Aorta (tissue), 5 donors: ENCODE results near the gene PALLD. TPM values are rescaled to one million over a fixed set of nuclear protein-coding genes. Genes with fewer than 3 reads are reported as not detected.

Source experiments
- ATAC-seq: fragments of 200-7000 bp; cut with Tn5 transposase; one replicate; pipeline ENCODE4 v1.9.1; 2022; ENCODE audit warnings: moderate library complexity; ENCODE audit not compliant: low FRiP score
- DNase-seq, 2 donors: peaks; one replicate each; pipeline ENCODE4 v3.0.0-alpha.2; 2020
- H3K27ac ChIP-seq, 2 donors: one replicate each; pipeline ENCODE4 v1.5.1; 2013; ENCODE audit warnings: low read length in 2 of 2, mild to moderate bottlenecking in 2 of 2, moderate library complexity in 2 of 2, control low read depth in 1 of 2, inconsistent platforms in 1 of 2, low read depth in 1 of 2
- H3K27me3 ChIP-seq, 2 donors: one replicate each; pipeline ENCODE4 v1.6.1; 2013; ENCODE audit warnings: control low read depth in 1 of 2, low read length in 1 of 2, mild to moderate bottlenecking in 1 of 2, moderate library complexity in 1 of 2; ENCODE audit not compliant: insufficient read depth in 2 of 2, control insufficient read depth in 1 of 2
- H3K36me3 ChIP-seq, 2 donors: one replicate each; pipeline ENCODE4 v1.6.1; 2013; ENCODE audit warnings: control low read depth in 1 of 2, low read length in 1 of 2, mild to moderate bottlenecking in 1 of 2; ENCODE audit not compliant: insufficient read depth in 2 of 2, control insufficient read depth in 1 of 2
- H3K4me1 ChIP-seq, 2 donors: one replicate each; pipeline ENCODE4 v1.6.1; 2013; ENCODE audit warnings: low read length in 2 of 2, control low read depth in 1 of 2, mild to moderate bottlenecking in 1 of 2, moderate library complexity in 1 of 2; ENCODE audit not compliant: insufficient read depth in 2 of 2, control insufficient read depth in 1 of 2
- H3K4me3 ChIP-seq, 2 donors: one replicate each; pipeline ENCODE4 v1.5.1; 2013; ENCODE audit warnings: low read length in 2 of 2, control low read depth in 1 of 2, mild to moderate bottlenecking in 1 of 2
- H3K9me3 ChIP-seq: one replicate; pipeline ENCODE4 v1.6.1; 2013; ENCODE audit warnings: mild to moderate bottlenecking, low read length; ENCODE audit not compliant: control insufficient read depth
- WGBS, 2 donors: extraction: QIAGEN DNeasy Blood & Tissue Kit; methylation state at CpG; one replicate each; pipeline ENCODE4 v1.1.7; 2013; 5-methylcytosine and 5-hydroxymethylcytosine counted together
- intact Hi-C, 2 donors: fragments of 100-400 bp; cut with DNase I; formaldehyde crosslinking; loops; one replicate each; pipeline versions ENCODE4 v1.14.2 to v1.15.0; 2022
- polyA plus RNA-seq, 2 donors: library from polyadenylated mRNA; stranded (reverse); fragments of 200-250 nt; gene quantifications; one replicate each; pipeline ENCODE4 v1.2.3, GENCODE V29; 2013
- total RNA-seq, 2 donors: library from RNA; stranded (reverse); fragmentation: NEBNext Ultra II Directional; extraction: Animal tissue kit (Norgen Biotek cat#: 25700); gene quantifications; one replicate each; pipeline ENCODE4 v1.2.1, GENCODE V29; 2021
- donor health status: healthy with polysubstance abuse.
- donor health status: Bipolar disorder and iron deficiency.
- donor health status: DM: no; HTN: no; CAD: no.
- donor health status: DM: no; HTN: no; CAD: no.
- donor health status: DM: yes; HTN: yes; CAD: no.

The PALLD gene
- total and polyA plus RNA-seq, 4 donors: 253 to 626 (median 464) TPM

DNA sequence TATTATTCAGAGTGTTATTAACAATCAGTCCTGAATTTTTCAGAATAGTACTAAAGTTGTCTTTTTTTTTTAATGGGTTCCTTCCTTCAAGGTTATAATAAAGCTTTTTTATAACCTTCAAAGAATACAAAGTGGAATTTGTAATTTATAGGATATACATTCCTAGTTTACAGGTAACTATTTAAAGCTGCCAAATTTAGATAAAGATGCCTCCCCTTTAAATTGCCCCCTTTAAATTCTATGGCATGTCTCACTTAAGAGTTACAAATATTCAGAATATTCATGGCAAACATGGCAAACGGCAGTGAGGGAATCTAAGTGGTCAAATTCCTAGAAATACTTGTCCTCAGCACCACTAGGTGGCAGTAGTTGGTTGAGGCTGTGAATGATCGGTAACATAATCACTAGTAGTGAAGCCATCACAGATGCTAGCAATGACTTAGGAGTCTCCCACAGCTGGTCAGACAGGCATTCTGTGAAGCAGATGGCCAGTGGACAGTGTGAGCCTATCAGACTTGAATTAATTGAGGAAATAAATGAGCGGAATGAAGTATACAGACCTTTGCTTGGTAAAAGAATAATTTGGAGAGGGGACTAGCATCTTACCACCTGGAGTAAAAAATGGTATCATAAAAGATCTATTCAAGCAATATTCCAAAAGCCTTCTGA lies 426.8 kb downstream of the PALLD start:
- intact Hi-C loops: loop anchor here (5.0 to 10.0 kb wide), 4 partner anchors 211 to 561 kb away; no protein-coding TSS in a partner anchor
- Histone ChIP-seq H3K4me3 (no peak overlapping the region), H3K4me1 (no peaks in the 10 kb centered on the region), H3K27ac (no peak overlapping the region), H3K36me3 (peaks cover 5 to 14% of the 10 kb centered on the region in 2 donors), H3K27me3 (no peaks in the 10 kb centered on the region), H3K9me3 (no peaks in the 10 kb centered on the region)
- peak; percentile 70 for ATAC-seq
- WGBS, 2 donors: 20 to 26% methylated on average over 3 of the region's 3 CpGs
- DNase-seq: peak in 1 of 2 donors; percentile 45

DNA sequence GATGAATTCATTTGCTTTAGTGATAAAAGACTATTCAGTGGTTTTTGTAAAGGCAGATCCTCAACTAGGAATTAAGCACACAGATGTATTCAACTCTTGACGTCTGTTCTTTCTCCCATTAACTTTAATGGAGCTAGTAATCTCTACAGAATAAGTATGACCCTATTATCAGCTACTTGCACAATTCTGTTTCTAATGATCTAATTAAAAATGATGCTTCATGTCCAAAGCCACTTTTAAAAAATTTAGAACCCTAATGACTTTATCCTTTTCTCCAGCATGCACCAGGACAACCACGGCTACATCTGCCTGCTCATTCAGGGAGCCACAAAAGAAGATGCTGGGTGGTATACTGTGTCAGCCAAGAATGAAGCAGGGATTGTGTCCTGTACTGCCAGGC lies 427.8 kb downstream of the PALLD start:
- ATAC-seq (no peak), DNase-seq (no peak)
- H3K27me3 ChIP-seq: no peaks in the 10 kb centered on the region
- no peaks in the 10 kb centered on the region for H3K9me3 ChIP-seq
- no peak overlapping the region for H3K27ac ChIP-seq
- WGBS, 2 donors: 80 to 83% methylated on average over 2 of the region's 2 CpGs
- H3K4me3 ChIP-seq: no peak overlapping the region
- no peaks in the 10 kb centered on the region for H3K4me1 ChIP-seq
- intact Hi-C loops: loop anchor here (5.0 to 10.0 kb wide), 4 partner anchors 212 to 560 kb away; no protein-coding TSS in a partner anchor
- peaks cover 8 to 12% of the 10 kb centered on the region in 2 donors for H3K36me3 ChIP-seq

DNA sequence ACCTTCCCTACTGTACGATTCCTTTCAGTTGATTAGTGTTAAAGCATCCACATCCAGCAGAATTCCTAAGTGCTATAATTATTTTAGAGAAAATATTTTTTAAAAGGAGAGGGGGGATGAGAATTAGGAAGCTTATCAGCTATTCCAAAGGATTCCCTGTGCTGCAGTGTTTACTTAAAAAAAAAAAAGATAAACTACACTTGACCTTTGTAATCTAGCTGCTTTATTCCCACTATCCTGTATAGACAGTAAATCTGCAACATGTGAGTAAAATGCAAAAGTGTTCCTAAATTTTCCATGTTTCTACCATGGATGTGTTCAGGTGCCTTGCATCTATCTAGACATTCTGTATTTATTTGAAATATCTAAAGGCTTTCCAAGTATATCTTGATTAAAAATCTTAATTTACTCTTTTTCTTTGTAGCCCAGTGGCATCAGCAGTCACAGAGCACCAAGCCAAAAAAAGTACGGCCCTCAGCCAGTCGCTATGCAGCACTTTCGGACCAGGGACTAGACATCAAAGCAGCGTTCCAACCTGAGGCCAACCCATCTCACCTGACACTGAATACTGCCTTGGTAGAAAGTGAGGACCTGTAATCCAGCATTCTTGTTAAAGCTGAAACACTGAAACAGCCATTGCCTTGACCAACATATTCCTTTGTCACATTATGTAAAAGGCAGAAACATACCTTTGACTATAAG lies 429.1 kb downstream of the PALLD start:
- DNase-seq (no peak), ATAC-seq (no peak)
- no peaks in the 10 kb centered on the region for H3K27me3 ChIP-seq
- H3K4me3 ChIP-seq: no peak overlapping the region
- H3K36me3 ChIP-seq: peaks cover 8 to 14% of the 10 kb centered on the region in 2 donors
- no peaks in the 10 kb centered on the region for H3K4me1 ChIP-seq
- intact Hi-C loops: loop anchor here (10.0 kb wide), 2 partner anchors 411 to 559 kb away; no protein-coding TSS in a partner anchor
- whole genome bisulfite sequencing, 2 donors: 79 to 80% methylated on average over 5 of the region's 5 CpGs
- no peak overlapping the region for H3K27ac ChIP-seq
- no peaks in the 10 kb centered on the region for H3K9me3 ChIP-seq

DNA sequence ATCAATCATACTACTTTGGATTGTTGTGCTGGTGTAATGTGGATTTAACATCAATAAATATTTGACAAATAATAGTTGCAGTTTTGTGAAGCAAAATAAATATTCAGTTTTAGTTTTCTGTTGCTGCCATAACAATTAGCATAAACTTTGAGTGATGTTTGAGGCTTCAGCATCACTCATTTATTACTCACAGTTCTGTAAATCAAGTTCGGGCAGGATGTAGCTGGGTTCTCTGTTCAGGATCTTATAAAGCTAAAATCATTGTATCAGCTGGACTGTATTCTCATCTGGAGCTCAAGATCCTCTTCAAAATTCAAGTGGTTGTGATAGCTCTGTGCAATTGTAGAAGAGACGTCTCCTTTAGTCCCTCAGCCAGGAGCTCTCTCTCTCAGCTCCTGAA lies 431.5 kb downstream of the PALLD start:
- Histone ChIP-seq H3K9me3 (no peaks in the 10 kb centered on the region), H3K36me3 (peaks cover 8 to 12% of the 10 kb centered on the region in 2 donors), H3K27ac (no peak overlapping the region), H3K4me1 (no peaks in the 10 kb centered on the region), H3K4me3 (no peak overlapping the region), H3K27me3 (no peaks in the 10 kb centered on the region)
- no peak for DNase-seq
- intact Hi-C loops: loop anchor here (10.0 kb wide), 2 partner anchors 414 to 556 kb away; no protein-coding TSS in a partner anchor
- 86 to 88% methylated on average over 2 of the region's 2 CpGs for WGBS, 2 donors
- no peak for ATAC-seq

DNA sequence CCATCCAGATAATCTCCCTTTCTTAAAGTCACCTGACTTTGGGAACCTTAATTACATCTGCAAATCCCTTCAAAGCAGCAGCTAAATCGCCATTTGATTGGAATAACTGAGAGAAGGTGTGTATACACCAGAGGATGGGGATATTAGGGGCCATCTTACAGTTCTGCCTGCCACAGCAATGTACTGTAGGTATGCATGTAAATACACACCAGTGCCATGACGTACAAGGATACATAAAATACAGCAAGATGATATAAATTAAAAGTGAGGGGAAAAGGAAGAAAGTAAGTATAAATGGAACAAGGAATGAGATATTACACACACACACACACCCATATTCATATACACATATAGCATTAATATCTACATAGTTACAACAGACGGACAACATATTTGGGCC lies 432.0 kb downstream of the PALLD start:
- ATAC-seq: no peak
- H3K36me3 ChIP-seq: peaks cover 8 to 12% of the 10 kb centered on the region in 2 donors
- intact Hi-C loops: loop anchor here (10.0 kb wide), 2 partner anchors 414 to 556 kb away; no protein-coding TSS in a partner anchor

DNA sequence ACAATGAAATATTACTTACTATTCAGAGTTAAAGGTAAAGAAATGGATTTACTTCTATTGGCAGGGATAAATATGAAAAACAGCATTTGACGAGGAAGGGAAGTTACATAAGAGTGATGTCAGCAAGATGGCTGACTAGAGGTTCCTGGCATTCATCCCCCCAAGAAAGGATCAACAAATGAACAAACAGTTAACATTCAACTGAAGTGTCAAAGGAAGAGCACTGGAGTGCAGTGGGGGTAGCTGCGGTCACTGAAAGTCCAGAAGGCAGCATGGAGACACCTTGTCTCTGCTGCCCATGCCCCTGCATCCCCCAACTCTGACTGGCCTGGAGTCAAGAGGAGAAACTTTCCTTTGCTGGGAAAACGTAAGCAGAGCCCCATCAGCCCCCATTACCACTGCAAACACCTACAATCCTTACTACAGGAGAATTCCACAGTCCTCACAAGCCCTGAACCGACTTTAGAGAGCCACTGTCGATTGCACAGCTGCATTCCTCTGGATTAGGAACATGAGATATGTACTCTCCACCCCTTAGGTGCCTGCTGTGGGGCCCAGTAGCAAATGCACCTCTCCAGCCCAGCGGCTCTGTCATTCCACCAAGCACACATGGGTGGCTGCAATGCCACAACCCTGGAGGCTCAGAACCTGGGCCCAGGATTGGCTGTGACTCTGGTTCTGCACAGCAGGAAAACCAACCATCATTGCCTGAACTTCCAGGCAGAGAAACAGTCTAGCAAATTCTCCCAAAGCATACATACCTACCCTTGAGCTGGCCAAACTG lies 433.8 kb downstream of the PALLD start:
- peak; percentile 11 for ATAC-seq
- Histone ChIP-seq H3K4me3 (no peak overlapping the region), H3K4me1 (no peaks in the 10 kb centered on the region), H3K27me3 (no peaks in the 10 kb centered on the region), H3K27ac (no peak overlapping the region), H3K9me3 (peaks cover 1% of the 10 kb centered on the region), H3K36me3 (peaks cover 3 to 8% of the 10 kb centered on the region in 2 donors)
- 84 to 86% methylated on average over 6 of the region's 6 CpGs for WGBS, 2 donors
- no peak for DNase-seq
- intact Hi-C loops: no loop called here

More for the DNA sequence above, 432.0 kb downstream of the PALLD start:
- no peak overlapping the region for H3K4me3 ChIP-seq
- H3K27me3 ChIP-seq: no peaks in the 10 kb centered on the region
- H3K27ac ChIP-seq: no peak overlapping the region
- H3K9me3 ChIP-seq: no peaks in the 10 kb centered on the region
- 90 to 91% methylated on average over 3 of the region's 3 CpGs for WGBS, 2 donors
- DNase-seq: no peak
- H3K4me1 ChIP-seq: no peaks in the 10 kb centered on the region

DNA sequence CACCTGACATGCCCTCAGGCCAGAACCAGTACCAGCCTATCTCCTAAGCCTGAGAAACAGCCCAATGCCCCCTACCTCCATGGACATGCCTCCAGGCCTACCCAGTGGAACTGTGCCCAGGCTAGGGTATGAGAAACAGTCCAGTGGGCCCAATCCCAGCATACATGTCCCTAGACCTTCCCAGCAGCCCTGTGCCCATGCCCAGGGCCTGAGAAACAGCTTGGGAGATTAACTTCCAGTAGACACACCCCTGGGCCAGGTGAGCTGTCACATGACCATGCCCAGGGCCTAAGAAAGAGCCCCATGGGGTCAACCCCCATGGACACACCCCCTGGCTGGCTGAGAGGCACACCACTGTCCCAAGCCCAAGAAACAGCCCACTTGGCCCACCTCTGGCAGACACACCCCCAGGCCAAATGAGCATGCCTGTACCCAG lies 434.4 kb downstream of the PALLD start:
- DNase-seq (peak in 1 of 2 donors; percentile 32), ATAC-seq (peak; percentile 43)
- no peaks in the 10 kb centered on the region for H3K27me3 ChIP-seq
- peaks cover 3% of the 10 kb centered on the region for H3K9me3 ChIP-seq
- H3K4me1 ChIP-seq: no peaks in the 10 kb centered on the region
- intact Hi-C loops: no loop called here
- H3K27ac ChIP-seq: no peak overlapping the region
- no peak overlapping the region for H3K4me3 ChIP-seq
- H3K36me3 ChIP-seq: peaks cover 3 to 6% of the 10 kb centered on the region in 2 donors

DNA sequence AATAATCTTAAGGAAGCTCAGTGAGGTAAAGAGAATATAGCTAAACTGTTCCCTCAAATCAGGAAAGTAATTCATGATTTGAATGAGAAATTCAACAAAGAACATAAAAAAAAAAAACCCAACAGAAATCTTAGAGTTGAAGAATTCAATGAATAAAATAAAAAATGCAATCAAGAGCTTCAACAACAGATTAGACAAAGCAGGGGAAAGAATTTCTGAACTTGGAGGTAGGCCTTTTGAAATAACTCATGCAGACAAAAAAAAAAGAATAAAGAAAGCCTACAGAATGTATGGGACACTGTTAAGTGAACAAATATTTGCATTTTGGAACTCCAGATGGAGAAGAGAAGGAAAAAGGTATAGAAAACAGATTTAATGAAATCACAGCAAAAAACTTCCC lies 435.3 kb downstream of the PALLD start:
- DNase-seq: no peak
- Histone ChIP-seq H3K36me3 (peaks cover 3 to 5% of the 10 kb centered on the region in 2 donors), H3K27ac (no peak overlapping the region), H3K27me3 (no peaks in the 10 kb centered on the region), H3K9me3 (peaks cover 3% of the 10 kb centered on the region), H3K4me3 (no peak overlapping the region), H3K4me1 (no peaks in the 10 kb centered on the region)
- intact Hi-C loops: no loop called here
- no peak for ATAC-seq
